DMS53 treated with DMSO at 0.1 percent for 48 hours (cell line): ENCODE data around the gene USP21.
"Not testable (repeated sequence)": the region's sequence is repeated elsewhere in the genome, so short reads cannot be mapped to it uniquely, and the experiment has no call there.

ENCODE experiments used
- DNase-seq: peaks from one replicate; lab custom pipeline; 2025; ENCODE audit not compliant: unreplicated experiment; lab: John Stamatoyannopoulos, UW

The USP21 gene, protein sequence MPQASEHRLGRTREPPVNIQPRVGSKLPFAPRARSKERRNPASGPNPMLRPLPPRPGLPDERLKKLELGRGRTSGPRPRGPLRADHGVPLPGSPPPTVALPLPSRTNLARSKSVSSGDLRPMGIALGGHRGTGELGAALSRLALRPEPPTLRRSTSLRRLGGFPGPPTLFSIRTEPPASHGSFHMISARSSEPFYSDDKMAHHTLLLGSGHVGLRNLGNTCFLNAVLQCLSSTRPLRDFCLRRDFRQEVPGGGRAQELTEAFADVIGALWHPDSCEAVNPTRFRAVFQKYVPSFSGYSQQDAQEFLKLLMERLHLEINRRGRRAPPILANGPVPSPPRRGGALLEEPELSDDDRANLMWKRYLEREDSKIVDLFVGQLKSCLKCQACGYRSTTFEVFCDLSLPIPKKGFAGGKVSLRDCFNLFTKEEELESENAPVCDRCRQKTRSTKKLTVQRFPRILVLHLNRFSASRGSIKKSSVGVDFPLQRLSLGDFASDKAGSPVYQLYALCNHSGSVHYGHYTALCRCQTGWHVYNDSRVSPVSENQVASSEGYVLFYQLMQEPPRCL

GRCh38 chr1:161159087-161159912, at the start of gene USP21:
USP21 (plus strand) TSS chr1:161159500; CDS start chr1:161160641, 1,141 bp downstream.
- DNase-seq = peak; percentile 80

GRCh38 chr1:161111117-161111516, 48.2 kb upstream of the USP21 start:
- no peak for DNase-seq

DNA sequence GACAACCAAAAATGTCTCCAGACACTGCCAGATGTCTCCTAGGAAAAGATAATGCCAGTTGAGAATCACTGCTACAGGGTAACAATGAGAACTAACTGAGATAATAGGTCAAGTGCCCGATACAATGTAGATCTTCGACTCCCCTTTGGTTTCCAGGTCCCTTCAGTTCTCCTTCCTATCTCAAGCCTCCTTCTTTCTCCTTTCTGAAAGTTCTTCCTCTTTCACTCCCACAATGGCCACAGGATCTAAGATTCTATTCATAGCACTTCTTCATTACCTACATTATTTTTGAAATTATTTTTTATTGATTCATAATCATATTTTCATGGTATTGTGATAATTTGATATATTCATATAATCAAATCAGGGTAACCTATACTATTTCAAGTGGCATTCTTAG, 47.8 kb upstream of the USP21 start:
- no peak for DNase-seq

DNA sequence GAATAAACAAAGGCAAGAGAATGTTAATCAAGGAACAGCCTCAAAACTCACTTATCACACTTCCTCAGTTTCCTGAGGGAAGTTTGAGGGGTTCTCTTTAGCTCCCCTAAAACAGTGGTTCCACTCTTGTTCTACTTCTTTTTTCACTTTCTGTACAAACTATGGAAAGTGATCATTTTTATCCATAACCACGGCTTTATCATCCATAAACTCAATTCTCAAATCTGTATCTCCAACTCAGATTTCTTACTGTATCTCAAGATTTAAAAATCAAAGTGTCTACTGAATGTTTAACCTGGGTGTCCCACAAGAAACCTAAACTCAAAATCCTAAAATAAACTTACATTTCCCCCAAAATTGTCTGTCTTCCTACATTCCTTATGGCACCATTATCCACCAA, 45.4 kb upstream of the USP21 start:
- DNase-seq = no peak

DNA sequence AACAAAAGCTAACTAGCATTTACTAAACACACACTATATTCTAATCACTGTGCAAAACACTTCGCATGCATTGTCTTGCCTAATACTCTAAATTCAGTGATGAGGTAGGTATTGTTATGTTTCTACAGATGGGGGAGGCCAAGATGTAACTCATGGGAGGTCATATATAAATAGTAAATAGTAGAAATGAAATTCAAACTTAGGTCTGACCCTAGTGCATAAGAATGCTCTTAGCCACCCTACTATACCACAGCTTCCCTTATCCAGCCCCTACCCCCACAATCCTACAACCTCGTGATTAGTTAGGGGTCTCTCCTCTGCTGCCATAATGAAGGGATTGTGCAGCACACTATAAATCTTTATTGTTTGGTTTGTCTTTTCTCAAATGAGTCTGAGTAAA, 44.7 kb upstream of the USP21 start:
- DNase-seq = no peak

DNA sequence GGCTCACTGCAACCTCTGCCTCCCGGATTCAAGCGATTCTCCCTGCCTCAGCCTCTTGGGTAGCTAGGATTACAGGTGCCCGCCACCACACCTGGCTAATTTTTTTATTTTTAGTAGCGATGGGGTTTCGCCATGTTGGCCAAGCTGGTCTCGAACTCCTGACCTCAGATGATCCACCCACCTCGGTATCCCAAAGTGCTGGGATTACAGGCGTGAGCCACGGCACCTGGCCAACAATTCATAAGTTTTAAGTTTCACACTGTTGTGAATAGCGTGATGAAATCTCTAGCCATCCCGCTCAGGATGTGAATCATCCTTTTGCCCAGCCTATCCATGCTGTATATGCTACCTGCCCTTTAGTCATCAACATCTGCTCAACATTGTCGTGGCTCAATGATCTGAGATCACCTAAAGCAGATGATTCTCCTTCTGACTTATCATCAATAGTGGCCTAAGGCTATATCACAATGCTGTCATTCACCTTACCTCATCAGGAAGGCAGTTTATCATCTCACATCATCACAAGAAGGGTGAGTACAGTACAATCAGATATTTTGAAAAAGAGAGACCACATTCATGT, 44.1 kb upstream of the USP21 start:
- DNase-seq = peak; percentile 19

GRCh38 chr1:161115961-161116360, 43.3 kb upstream of the USP21 start:
- DNase-seq = not testable (repeated sequence)

DNA sequence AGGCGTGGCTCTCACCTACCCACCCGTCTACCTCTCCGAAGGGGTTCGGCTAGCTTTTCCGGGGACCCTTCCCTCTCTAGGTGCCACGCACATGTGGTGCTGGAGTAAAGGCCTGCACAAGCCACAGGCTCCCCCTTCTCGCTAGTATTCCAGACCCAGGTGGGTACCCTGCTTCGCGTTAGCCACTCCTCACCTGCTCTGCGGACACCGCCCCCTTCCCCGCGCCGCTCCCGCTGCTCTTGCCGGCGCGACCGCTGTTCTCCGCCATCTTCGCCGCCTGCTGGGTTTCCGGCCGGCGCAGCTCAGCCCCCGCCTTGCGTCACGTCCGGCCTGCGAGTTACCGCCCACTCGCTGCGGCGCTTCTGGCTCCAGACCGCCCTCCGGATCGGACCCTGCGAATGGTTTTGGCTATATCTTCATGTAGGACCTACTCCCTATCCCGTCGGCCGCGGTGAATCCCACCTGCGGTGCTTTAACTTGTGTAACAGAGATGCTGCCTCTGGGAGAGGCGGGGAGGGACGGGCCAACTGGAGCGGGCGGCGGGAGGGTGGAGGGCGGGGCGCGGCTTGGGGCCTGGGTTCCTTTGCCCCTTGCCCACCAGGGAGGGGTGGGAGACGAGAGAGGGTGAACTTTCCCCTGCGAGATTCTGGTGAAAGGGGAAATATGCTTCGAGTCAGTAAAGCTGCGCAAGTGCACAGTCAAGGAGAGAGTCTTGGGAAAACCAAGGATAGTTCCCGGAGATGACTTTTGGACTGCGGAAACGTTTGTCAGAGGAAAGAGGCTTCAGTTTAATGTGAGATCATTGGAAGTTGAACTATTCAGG, 41.3 kb upstream of the USP21 start, which contains the start of the genes NIT1 and PFDN2:
TSS of gene NIT1 (plus strand) at position 347 of the 823 bp plus-strand sequence. CDS start at position 419, 72 bp downstream.
TSS of gene PFDN2 (minus strand) at position 279 of the 823 bp plus-strand sequence. CDS start at position 268, 11 bp downstream.
- DNase-seq = peak; percentile 46

DNA sequence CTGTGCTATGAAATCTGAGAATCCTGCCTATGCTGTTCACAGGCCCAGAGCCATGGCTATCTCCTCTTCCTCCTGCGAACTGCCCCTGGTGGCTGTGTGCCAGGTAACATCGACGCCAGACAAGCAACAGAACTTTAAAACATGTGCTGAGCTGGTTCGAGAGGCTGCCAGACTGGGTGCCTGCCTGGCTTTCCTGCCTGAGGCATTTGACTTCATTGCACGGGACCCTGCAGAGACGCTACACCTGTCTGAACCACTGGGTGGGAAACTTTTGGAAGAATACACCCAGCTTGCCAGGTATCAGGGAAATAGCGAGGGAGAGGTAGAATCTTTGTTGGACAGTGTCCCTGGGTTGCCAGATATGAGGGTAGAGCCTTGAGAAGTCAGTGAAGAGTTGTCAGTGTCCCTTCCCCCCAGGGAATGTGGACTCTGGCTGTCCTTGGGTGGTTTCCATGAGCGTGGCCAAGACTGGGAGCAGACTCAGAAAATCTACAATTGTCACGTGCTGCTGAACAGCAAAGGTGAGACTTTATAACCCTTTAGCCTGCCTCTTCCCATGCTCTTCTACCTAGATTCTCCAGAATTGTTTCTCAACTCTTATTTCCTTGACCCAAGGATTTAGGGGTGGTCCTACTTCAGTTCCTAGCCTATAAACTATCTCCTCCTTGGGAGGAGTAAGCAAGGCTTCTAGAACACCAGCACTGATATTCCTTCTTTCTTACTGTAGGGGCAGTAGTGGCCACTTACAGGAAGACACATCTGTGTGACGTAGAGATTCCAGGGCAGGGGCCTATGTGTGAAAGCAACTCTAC, 40.0 kb upstream of the USP21 start:
- no peak for DNase-seq

- no peak for DNase-seq
Observed at GRCh38 chr1:161121042-161121650, 38.2 kb upstream of the USP21 start.

DNA sequence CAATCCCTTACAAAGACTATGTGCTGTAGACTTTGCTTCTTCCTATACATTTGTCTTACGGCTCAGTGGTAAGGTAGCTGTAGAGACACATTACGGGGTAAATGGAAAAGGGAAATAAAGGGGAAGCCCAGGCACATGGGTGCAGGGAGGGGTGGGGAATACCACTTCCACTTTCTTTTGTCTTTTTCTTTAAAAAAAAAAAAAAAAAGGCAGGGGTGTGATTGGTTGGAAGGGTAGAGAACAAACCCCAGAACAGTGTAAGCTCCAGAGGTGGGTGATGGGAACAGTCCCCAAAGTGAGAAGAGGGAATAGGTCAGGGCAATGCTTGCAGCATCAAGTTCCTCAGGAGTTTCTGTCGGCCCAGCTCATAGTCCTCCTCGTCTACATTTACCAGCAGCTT, 37.5 kb upstream of the USP21 start:
- no peak for DNase-seq

DNA sequence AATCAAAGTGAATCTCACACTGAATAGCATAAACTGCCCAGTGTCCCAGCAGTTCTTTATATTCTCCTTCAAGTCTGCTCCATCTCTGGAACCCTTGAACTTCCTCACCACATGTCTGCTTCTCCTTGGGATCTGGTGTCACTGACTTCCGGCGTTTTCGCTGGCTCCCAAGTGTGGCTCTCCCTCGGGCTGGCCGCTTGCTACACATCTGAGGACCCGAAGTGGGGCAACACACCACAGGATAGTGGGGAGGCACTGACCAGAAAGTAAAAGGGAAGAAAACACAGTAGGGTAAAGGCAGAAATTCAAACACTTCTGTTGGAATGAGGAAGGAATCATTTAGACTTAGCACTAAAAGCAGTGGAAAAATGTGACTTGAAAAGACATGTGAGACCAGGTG, 36.3 kb upstream of the USP21 start:
- DNase-seq = no peak

DNA sequence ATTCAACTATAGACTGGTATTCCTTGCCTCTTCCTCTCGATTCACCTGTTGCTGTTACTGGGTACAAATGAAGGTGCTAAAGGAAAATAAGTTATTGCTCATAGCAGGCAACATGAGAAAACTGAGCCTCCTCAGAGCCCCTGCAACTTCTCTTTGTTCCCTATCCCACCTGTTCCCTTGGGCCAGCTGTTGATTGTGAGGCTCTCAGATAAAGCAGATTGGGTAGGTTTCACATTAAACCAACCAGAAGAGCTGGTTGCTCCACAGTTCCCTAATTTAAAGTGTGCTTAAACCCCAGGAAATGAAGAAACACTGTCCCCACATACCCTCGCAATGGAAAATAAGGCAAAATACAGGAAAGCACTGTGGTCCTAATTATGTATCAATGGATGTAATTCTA, 31.7 kb upstream of the USP21 start:
- no peak for DNase-seq

GRCh38 chr1:161128591-161129420, 30.5 kb upstream of the USP21 start:
- DNase-seq = no peak

- no peak for DNase-seq
Observed at GRCh38 chr1:161130266-161130665, 29.0 kb upstream of the USP21 start.

DNA sequence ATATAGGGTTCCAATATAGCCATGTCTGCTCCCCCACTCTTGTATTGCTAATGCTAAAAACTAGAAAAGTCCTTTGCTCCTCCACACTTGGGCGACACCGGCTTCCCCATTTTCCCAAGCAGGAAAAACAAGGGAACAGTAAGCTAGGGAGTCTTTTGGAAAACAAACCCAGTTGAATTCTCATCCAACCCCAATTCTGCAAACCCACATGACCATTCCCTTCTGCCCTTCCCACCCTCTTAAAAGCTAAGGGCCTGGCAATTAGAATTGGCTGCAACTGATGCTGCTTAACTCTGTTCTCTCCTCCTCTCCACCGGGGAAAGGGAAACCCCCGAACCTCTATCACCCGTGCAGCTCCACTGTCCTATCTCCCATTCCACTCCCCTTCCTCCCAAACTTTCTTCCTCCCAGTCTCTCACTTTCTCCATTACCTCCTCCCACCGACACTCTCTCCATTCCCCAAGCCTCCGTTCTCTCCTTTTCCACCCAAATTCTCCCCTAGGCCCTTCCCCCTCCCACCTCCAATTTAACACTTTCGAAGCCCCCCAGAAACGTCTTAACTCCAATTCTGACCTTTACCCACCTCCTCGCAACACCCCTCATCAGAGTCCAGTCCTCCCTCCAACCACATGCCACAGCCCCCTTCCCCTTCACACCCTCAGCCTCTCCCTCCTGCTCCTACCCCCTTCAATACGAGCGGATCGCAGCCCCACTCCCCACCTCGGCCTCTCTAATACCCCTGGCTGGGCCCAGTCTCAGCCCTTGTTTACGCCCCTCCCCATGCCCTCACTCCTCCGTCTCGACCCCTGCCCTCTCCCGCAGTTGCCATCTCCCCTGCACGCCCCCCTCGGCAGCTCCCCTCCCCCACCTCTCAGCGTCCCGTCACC, 27.5 kb upstream of the USP21 start:
- DNase-seq = no peak
